PFSK-1 (cell line): ENCODE measurements around the gene NTPCR.

ENCODE experiments used
- SIN3A ChIP-seq: IDR thresholded peaks from 2 replicates; pipeline ENCODE4 v1.6.1; 2012; ENCODE audit warnings: mild to moderate bottlenecking, low read length, moderate library complexity, borderline replicate concordance; ENCODE audit not compliant: insufficient read depth
- TF ChIP-seq, protein P1 (sequence below), 2 experiments: IDR thresholded peaks; 2 replicates each; pipeline versions ENCODE4 v1.6.1 to v1.8.0; 2011 to 2012; ENCODE audit warnings: low read depth in 2 of 2, low read length in 2 of 2, control low read depth in 1 of 2, inconsistent platforms in 1 of 2, mild to moderate bottlenecking in 1 of 2, moderate library complexity in 1 of 2; ENCODE audit not compliant: insufficient read depth in 1 of 2

DNA sequence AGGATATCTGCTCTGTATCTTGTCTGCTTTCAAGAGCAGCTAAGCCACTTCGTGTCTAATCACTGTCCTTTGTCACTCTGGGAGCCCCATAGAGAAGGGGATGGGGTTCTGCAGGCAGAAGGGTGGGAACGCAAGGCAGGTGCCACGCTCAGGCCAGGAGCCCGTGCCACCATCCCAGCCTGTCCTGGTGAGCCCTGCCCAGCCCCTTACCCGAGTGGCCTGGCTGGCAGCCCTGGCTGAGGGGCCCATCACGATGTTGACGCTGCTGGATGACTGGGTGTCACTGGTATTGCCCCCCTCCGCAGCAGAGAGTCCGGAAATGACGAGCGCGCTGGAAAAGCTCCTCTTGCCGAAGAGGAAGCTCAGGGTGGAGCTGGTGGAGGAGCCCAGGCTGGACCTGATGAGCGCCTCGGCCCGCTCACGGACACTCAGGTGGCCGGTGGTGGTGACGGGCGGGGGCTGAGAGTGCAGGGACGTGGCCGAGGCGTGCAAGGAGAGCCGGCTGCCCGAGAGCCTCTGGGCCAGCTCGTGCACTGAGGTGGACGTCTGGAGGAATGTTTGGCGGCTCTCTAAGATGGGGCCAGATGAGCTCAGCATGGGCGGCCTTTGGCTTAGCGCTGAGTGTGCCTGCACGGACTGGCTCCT is 35.6 kb downstream of the NTPCR start:
- TF ChIP-seq, protein P1, sequence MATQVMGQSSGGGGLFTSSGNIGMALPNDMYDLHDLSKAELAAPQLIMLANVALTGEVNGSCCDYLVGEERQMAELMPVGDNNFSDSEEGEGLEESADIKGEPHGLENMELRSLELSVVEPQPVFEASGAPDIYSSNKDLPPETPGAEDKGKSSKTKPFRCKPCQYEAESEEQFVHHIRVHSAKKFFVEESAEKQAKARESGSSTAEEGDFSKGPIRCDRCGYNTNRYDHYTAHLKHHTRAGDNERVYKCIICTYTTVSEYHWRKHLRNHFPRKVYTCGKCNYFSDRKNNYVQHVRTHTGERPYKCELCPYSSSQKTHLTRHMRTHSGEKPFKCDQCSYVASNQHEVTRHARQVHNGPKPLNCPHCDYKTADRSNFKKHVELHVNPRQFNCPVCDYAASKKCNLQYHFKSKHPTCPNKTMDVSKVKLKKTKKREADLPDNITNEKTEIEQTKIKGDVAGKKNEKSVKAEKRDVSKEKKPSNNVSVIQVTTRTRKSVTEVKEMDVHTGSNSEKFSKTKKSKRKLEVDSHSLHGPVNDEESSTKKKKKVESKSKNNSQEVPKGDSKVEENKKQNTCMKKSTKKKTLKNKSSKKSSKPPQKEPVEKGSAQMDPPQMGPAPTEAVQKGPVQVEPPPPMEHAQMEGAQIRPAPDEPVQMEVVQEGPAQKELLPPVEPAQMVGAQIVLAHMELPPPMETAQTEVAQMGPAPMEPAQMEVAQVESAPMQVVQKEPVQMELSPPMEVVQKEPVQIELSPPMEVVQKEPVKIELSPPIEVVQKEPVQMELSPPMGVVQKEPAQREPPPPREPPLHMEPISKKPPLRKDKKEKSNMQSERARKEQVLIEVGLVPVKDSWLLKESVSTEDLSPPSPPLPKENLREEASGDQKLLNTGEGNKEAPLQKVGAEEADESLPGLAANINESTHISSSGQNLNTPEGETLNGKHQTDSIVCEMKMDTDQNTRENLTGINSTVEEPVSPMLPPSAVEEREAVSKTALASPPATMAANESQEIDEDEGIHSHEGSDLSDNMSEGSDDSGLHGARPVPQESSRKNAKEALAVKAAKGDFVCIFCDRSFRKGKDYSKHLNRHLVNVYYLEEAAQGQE (IDR thresholded peaks at IDR 0.05; ENCODE audit: insufficient read depth in 1 of 2, low read depth in 2 of 2, low read length in 2 of 2) = no peak
- no peak for TF ChIP-seq SIN3A
